22Rv1 (cell line): ENCODE measurements around the gene CFAP43.

Experiments used
- CTCF ChIP-seq: fragments of 450-650 bp; IDR thresholded peaks from 2 replicates; pipeline ENCODE4 v1.5.1; 2017; ENCODE audit warnings: mild to moderate bottlenecking
- ZFX ChIP-seq: fragments of 450-650 bp; IDR thresholded peaks from 2 replicates; pipeline ENCODE4 v1.6.1; 2017; ENCODE audit warnings: antibody characterized with exemption, borderline replicate concordance

GRCh38 chr10:104142081-104142480 lies 90.1 kb downstream of the CFAP43 start:
- TF ChIP-seq CTCF (no peak), ZFX (no peak)
